Fibroblast of upper back skin (primary cell): ENCODE results near the gene TTLL13.

ENCODE experiments used
- DNase-seq: peaks from one replicate; pipeline ENCODE4 v3.0.0-alpha.2; 2013

The TTLL13 gene

GRCh38 chr15:90249203-90249863, at the start of gene TTLL13:
Gene TTLL13 (plus strand): TSS chr15:90249556. CDS start chr15:90250631, 1,075 bp downstream.
- DNase-seq, result peak; percentile 87

DNA sequence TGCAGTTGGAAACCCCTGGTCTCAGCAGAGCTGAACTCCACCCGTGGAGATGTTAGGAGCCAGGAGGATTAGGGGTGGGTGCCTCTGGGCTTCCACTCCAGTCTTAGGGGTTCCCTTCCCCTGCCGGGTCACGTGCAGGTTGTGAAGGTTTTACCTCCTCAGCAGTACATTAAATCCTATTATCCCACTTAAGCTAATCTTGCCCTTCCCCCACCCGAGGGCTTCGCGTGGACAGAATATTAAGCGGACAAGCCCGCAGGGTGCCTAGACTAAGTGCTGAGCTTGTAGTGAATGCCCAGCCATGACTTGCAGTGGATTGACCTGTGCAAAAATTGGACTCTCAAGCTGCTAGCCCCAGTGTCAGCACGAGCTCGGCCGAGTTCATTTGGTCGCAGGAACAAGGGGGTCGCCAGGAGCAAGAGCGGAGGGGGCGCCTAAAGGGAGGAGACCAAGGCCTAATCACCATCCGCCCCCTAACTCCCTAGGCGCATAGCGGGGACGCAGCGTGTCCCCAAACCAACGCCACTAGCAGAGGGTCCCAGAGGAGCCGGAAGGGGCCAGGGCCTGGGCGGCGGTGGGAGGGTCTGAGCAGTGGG, 48.7 kb upstream of the TTLL13 start:
- no peak for DNase-seq

DNA sequence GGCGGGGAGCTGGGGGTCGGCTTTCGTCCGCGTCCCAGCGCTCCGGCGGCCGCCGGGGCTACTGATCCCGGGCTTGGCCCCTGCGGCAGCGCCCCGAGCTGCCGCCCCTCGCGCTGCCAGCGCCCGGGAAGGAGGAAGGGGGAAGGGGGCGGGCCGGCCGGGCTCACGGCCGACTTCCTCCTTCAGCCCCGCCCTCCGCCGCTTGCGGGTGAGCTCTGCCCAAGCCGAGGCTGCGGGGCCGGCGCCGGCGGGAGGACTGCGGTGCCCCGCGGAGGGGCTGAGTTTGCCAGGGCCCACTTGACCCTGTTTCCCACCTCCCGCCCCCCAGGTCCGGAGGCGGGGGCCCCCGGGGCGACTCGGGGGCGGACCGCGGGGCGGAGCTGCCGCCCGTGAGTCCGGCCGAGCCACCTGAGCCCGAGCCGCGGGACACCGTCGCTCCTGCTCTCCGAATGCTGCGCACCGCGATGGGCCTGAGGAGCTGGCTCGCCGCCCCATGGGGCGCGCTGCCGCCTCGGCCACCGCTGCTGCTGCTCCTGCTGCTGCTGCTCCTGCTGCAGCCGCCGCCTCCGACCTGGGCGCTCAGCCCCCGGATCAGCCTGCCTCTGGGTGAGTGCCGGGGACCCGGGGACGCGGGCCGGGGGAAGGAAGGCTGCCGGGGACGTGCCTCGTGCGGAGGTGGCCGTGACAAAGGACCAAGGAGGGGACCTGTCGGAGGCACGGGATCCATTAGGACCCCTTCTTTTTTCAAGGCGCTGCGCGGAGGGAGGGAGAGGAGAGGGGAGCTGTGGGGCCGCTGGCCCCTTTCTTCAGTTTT, 48.0 kb upstream of the TTLL13 start, which contains the start of gene SEMA4B:
SEMA4B (plus strand) TSS at position 201 of the 814 bp plus-strand sequence; CDS start at position 450, 249 bp downstream.
- peak; percentile 46 for DNase-seq

GRCh38 chr15:90201944-90202375, 47.4 kb upstream of the TTLL13 start:
- no peak for DNase-seq

- DNase-seq, result no peak
Measured at GRCh38 chr15:90202929-90203328, 46.4 kb upstream of the TTLL13 start.

- no peak for DNase-seq
Measured at GRCh38 chr15:90203473-90203872, 45.9 kb upstream of the TTLL13 start.

DNA sequence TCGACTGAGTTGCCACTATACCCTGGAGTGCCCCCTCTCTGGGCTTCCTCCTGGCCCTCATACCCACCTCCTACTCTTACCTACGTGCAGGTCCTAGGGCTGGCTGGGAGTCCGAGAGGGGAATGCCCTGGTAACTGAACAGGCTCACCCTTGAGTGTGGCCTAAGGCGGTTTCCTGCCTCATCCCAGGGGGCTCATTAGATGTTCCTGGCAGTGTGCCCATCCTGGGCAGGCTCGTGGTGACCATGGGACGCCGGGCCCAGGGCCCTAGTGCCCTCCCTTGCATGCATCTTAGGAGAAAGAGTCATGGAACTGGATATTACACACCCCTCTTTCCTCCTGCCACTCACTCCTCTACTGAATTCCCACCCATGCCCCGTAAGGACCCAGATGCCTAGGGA, 45.4 kb upstream of the TTLL13 start:
- DNase-seq, result no peak

- DNase-seq, result no peak
Measured at GRCh38 chr15:90205050-90205848, 44.1 kb upstream of the TTLL13 start.

DNA sequence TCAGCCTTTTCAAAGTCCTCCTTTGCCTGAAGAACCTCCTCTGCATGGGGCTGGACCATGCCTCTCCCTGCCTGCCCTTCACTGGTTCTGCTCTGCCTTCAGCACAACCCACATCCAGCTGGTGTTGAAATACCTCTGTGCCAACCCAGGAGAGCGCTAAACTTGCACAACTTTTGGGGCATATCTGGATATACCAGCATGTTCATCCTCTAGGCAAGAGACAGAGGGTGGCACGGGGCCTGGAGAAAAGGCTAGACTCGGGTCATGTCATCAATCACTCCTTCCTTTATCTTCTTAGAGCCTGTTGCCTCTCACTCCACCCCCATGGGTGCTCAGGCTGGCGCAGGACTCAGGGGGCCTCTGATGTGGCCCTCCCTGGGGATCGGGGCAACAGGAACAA, 43.5 kb upstream of the TTLL13 start:
- DNase-seq, result no peak

DNA sequence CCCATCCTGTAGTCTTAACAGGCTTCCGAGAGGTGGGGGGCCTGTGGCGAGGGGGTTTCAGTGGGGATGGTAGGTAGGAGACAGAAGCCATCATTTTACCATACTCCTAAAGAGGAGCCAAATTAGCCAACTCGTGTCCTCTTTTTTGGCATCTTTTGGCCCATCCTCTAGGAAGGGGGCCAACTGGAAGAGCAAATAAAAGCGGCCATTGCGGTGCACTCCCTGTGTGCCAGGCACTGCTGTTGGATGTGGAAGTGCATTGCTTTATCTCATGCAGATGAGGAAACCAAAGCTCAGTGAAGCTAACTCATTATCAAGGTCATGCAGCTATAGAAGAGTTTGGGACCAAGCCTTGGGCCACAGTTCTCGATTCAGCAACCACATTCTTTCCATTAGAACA, 42.1 kb upstream of the TTLL13 start:
- DNase-seq, result no peak

GRCh38 chr15:90208356-90208755, 41.0 kb upstream of the TTLL13 start:
- DNase-seq, result no peak

DNA sequence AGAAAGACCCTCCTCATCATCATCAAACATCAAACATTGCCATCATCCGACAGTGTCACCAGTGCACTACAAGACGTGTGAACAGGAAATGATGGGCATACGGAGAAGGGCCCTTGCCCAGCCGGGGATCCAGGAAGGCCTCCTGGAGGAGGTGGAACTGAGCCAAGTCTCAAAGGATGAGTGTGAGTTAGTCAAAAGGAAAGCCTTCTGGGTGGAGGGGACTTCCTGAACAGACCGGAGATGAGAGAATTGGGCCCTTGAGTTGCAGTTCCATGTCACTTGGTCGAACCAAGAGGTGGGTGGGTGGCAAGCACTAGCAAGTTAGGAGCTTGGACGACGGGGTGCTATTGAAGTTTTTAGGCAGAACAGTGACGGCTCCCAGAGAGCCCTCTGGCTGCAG, 39.8 kb upstream of the TTLL13 start:
- no peak for DNase-seq

- no peak for DNase-seq
Measured at GRCh38 chr15:90210593-90210992, 38.8 kb upstream of the TTLL13 start.

GRCh38 chr15:90211009-90211408, 38.3 kb upstream of the TTLL13 start:
- no peak for DNase-seq

GRCh38 chr15:90211440-90212143, 37.8 kb upstream of the TTLL13 start:
- DNase-seq, result peak; percentile 55

DNA sequence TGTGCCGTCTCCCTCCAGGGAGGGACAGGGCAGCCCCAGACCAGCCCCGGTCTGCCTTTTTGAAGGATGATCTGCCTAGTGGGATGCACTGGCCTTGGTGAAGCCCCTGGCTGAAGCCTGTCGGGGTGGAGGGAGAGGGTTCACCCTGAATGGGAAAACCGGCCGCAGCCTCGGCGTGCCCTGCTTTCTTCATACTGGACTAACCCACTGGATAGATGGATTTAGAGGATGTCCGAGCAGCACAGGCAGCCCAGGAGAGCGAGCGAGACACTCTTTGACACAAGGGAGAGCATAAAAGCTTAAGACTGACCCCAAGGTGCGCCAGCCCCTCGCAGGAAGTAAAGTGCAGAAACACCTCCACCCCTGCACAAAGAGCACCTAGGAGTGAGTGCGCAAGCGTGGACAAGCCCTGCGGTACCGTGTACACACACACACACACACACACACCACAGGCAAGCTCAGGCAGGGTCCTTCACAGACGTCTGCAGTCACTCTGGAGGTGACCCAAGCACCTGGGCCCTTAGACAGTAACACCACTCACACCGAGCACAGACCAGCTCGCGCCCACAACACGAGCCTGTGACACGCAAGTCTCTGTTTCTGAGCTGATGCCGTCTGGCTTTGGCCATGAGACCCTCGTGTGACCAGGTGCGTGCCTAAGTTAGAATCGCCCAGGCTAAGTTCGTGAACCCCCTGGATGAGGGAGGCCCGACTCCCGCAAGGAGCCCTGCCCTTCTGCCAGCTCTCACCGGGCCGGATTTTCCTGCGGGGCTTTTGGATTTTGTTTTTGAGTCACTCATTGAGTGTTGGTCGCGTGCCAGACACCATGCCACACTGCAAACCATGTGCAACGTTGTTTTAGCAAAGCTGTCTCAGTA, 36.9 kb upstream of the TTLL13 start:
- DNase-seq, result no peak

DNA sequence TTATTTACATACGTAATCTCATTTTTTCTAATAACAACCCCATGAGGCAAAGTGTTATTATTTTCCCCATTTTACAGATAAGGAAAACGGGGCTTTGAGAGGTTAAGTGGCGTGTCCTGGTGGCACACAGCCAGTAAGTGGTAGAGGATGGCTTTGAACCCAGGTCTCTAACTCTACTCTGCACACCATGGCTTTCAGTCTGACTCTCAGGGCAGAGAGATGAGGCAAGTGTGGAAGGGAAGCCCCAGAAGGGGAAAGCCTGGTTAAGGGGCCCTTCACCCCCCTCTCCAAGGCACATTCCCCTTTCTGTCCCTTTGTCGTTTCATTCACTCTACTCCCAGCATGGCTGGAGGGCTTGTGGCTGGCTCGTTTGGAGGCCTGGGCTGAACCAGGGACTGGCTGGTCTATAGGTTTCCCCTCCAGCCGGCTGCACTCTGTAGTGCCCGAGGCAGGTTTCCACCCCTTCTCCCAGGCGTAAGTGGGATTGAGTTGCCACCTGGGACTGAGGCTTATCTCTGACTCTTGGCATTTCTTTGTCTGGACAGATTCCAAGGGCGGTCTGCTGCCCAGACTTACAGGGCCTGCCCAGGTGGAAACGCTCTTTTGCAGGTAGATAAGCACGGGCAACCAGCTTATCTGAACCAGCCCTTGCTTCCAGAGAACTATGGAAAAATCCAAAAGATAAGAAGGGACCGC, 36.1 kb upstream of the TTLL13 start:
- no peak for DNase-seq

DNA sequence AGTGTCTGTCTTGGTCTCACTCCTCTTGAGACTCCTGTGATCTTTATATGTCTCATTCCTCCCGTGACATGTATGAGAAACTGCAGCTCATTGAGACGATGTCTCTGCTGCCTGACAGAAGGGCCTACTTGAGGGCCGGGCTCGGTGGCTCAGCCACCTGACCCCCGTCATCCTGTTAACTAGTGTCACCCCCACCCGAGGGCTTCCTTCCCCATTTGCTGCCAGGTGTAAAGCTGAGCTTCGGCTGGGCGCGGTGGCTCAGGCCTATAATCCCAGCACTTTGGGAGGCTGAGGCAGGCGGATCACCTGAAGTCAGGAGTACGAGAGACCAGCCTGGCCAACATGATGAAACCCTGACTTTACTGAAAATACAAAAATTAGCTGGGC, 35.5 kb upstream of the TTLL13 start:
- DNase-seq, result no peak

DNA sequence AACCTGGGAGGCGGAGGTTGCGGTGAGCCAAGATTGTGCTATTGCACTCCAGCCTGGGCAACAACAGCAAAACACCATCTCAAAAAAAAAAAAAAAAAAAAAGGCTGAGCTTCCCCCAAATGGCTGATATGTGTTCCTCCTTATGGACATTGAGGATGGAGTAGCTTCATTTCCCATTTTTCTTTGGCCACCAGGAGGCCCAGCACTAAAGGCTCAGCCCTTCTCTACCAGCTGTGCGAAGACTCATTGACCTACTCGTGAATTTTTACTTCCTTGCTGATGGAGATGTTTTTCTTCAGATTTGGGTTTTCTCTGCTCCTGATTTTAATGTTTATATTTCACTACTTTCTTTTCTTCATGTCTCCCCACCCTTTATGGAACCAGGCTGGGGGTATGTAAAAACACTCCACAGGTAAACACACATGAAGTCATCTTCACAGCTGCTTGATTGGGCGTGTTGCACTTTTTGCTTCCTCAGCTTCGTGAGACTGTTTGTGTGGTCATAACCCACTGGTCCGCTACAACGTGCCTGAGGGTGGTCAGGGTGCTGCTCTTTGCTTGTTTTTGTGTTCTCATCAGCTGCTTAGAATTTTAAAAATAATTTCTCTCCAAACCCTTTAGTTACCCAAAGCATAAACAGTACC, 34.7 kb upstream of the TTLL13 start:
- DNase-seq, result no peak
